ENCODE results near the gene NEO1. TPM values are rescaled to one million over a fixed set of nuclear protein-coding genes. Genes with fewer than 3 reads are reported as not detected.

Gene NEO1
- total RNA-seq, 1 donor from 2014 or later, result 30.3 TPM

DNA sequence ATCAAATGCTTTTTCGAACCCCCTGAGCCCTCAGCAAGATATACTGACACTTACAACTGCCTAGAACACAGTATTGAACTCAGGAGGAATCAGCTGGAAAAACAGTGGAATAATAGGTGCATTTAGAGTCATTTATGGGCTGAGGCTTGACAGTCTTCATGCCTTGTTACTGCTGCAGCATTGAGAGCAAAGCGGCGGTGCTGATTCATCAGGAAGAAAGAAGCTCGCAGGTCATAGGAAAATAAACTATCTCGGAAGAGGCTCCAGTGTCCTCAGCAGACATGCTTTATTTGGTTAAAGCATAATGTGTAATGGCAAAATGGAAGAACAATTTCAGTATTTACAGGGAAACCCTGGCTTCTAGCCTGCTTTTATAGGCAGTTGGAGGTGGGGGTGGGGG is 30.1 kb upstream of the NEO1 start:
- TF ChIP-seq, protein P1, sequence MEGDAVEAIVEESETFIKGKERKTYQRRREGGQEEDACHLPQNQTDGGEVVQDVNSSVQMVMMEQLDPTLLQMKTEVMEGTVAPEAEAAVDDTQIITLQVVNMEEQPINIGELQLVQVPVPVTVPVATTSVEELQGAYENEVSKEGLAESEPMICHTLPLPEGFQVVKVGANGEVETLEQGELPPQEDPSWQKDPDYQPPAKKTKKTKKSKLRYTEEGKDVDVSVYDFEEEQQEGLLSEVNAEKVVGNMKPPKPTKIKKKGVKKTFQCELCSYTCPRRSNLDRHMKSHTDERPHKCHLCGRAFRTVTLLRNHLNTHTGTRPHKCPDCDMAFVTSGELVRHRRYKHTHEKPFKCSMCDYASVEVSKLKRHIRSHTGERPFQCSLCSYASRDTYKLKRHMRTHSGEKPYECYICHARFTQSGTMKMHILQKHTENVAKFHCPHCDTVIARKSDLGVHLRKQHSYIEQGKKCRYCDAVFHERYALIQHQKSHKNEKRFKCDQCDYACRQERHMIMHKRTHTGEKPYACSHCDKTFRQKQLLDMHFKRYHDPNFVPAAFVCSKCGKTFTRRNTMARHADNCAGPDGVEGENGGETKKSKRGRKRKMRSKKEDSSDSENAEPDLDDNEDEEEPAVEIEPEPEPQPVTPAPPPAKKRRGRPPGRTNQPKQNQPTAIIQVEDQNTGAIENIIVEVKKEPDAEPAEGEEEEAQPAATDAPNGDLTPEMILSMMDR (IDR thresholded peaks at IDR 0.05; ENCODE audit: insufficient read depth, low read depth, low read length), result no peak
- no peak for TF ChIP-seq EZH2 (IDR thresholded peaks at IDR 0.05; ENCODE audit: insufficient read depth, low read length)
- H3K79me2 ChIP-seq (ENCODE audit: insufficient read depth, low read length), result no peaks in the 10 kb centered on the region
- Mint-ChIP-seq H3K4me3 (ENCODE audit: unreplicated experiment) (no peak overlapping the region), H3K9me3 (ENCODE audit: unreplicated experiment) (no peaks in the 10 kb centered on the region), H3K27ac (ENCODE audit: unreplicated experiment) (peak overlapping the region; percentile 10), H3K27me3 (ENCODE audit: low read depth, unreplicated experiment) (peaks cover 7% of the 10 kb centered on the region), H3K4me1 (ENCODE audit: low read depth, unreplicated experiment) (peaks cover 18% of the 10 kb centered on the region), H3K36me3 (ENCODE audit: low read depth, unreplicated experiment) (no peaks in the 10 kb centered on the region)
- no peak overlapping the region for H3K9ac ChIP-seq (ENCODE audit: low read length)
- peak overlapping the region; percentile 47 for H3K4me2 ChIP-seq (ENCODE audit: low read length)
- H3K27ac ChIP-seq (ENCODE audit: low read depth, low read length), result no peak overlapping the region
- no peak for FAIRE-seq
- no peak overlapping the region for H2AFZ ChIP-seq (ENCODE audit: low read depth, low read length)
- peaks cover 4% of the 10 kb centered on the region for H3K4me1 ChIP-seq (ENCODE audit: insufficient read depth, low read length)
- H3K36me3 ChIP-seq (ENCODE audit: insufficient read depth, low read length), result no peaks in the 10 kb centered on the region
- no peak overlapping the region for H3K4me3 ChIP-seq (ENCODE audit: insufficient read depth, low read depth, low read length)
- no peaks in the 10 kb centered on the region for H3K9me3 ChIP-seq (ENCODE audit: insufficient read depth, low read depth, low read length)
- H3K27me3 ChIP-seq (ENCODE audit: insufficient read depth, low read length), result no peaks in the 10 kb centered on the region
- DNase-seq (ENCODE audit: low read depth), result peak; percentile 14
- H4K20me1 ChIP-seq (ENCODE audit: insufficient read depth, low read length), result no peaks in the 10 kb centered on the region

DNA sequence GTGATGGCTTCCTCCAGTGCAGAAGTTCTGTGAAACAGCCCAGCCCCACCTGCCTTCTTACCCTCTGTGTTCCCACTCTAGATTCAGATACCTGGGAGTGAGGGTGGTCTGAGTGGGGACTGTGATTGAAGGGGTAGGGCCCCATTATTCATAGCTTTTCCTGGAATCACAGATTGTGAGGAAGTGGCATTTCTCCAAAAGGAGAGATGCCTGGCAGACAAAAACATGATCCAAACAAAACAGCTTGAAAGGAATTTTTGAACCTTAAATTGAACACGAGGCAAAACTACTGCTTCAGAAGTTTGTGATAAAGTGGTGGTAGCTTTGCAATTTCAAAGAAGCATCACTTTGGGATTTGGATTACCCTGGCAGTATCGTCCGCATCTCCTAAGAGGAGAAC is 29.2 kb upstream of the NEO1 start:
- no peak overlapping the region for H2AFZ ChIP-seq (ENCODE audit: low read depth, low read length)
- FAIRE-seq (no peak), DNase-seq (ENCODE audit: low read depth) (no peak)
- Mint-ChIP-seq H3K27ac (ENCODE audit: unreplicated experiment) (no peak overlapping the region), H3K27me3 (ENCODE audit: low read depth, unreplicated experiment) (peaks cover 7% of the 10 kb centered on the region), H3K9me3 (ENCODE audit: unreplicated experiment) (no peaks in the 10 kb centered on the region), H3K4me1 (ENCODE audit: low read depth, unreplicated experiment) (peaks cover 18% of the 10 kb centered on the region), H3K36me3 (ENCODE audit: low read depth, unreplicated experiment) (no peaks in the 10 kb centered on the region), H3K4me3 (ENCODE audit: unreplicated experiment) (no peak overlapping the region)
- no peaks in the 10 kb centered on the region for H3K9me3 ChIP-seq (ENCODE audit: insufficient read depth, low read depth, low read length)
- peaks cover 4% of the 10 kb centered on the region for H3K4me1 ChIP-seq (ENCODE audit: insufficient read depth, low read length)
- no peak for TF ChIP-seq EZH2 (IDR thresholded peaks at IDR 0.05; ENCODE audit: insufficient read depth, low read length)
- TF ChIP-seq, protein P1 (IDR thresholded peaks at IDR 0.05; ENCODE audit: insufficient read depth, low read depth, low read length), result no peak
- H3K27me3 ChIP-seq (ENCODE audit: insufficient read depth, low read length), result no peaks in the 10 kb centered on the region
- no peaks in the 10 kb centered on the region for H3K79me2 ChIP-seq (ENCODE audit: insufficient read depth, low read length)
- no peak overlapping the region for H3K4me3 ChIP-seq (ENCODE audit: insufficient read depth, low read depth, low read length)
- no peak overlapping the region for H3K4me2 ChIP-seq (ENCODE audit: low read length)
- no peaks in the 10 kb centered on the region for H3K36me3 ChIP-seq (ENCODE audit: insufficient read depth, low read length)
- H3K27ac ChIP-seq (ENCODE audit: low read depth, low read length), result no peak overlapping the region
- H4K20me1 ChIP-seq (ENCODE audit: insufficient read depth, low read length), result no peaks in the 10 kb centered on the region
- no peak overlapping the region for H3K9ac ChIP-seq (ENCODE audit: low read length)

DNA sequence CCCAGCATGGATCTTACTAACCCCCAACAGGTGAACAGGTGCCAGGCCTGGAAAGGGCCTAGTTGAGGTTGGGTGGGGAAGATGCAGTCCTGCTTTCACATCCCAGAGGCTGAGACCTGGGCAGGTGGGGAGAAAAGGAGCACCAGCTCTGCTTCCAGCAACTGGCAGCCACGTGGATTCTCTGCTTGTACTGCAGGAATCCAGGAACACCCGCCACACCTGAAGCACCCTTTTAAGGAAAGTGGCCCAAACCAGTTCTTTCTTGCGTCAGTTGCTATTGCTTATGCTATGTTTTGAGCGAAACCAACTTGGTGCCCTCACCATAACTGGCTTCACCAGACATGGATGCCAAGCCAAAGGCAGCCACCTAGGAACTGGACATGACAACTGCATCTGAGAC is 28.1 kb upstream of the NEO1 start:
- Mint-ChIP-seq H3K27me3 (ENCODE audit: low read depth, unreplicated experiment) (peaks cover 7% of the 10 kb centered on the region), H3K27ac (ENCODE audit: unreplicated experiment) (no peak overlapping the region), H3K9me3 (ENCODE audit: unreplicated experiment) (no peaks in the 10 kb centered on the region), H3K4me1 (ENCODE audit: low read depth, unreplicated experiment) (peaks cover 20% of the 10 kb centered on the region), H3K36me3 (ENCODE audit: low read depth, unreplicated experiment) (no peaks in the 10 kb centered on the region), H3K4me3 (ENCODE audit: unreplicated experiment) (no peak overlapping the region)
- H3K36me3 ChIP-seq (ENCODE audit: insufficient read depth, low read length), result no peaks in the 10 kb centered on the region
- no peaks in the 10 kb centered on the region for H3K9me3 ChIP-seq (ENCODE audit: insufficient read depth, low read depth, low read length)
- no peaks in the 10 kb centered on the region for H4K20me1 ChIP-seq (ENCODE audit: insufficient read depth, low read length)
- peaks cover 4% of the 10 kb centered on the region for H3K4me1 ChIP-seq (ENCODE audit: insufficient read depth, low read length)
- no peak for TF ChIP-seq EZH2 (IDR thresholded peaks at IDR 0.05; ENCODE audit: insufficient read depth, low read length)
- TF ChIP-seq, protein P1 (IDR thresholded peaks at IDR 0.05; ENCODE audit: insufficient read depth, low read depth, low read length), result no peak
- no peak overlapping the region for H3K27ac ChIP-seq (ENCODE audit: low read depth, low read length)
- H3K27me3 ChIP-seq (ENCODE audit: insufficient read depth, low read length), result no peaks in the 10 kb centered on the region
- DNase-seq (ENCODE audit: low read depth) (no peak), FAIRE-seq (no peak)
- no peak overlapping the region for H3K4me3 ChIP-seq (ENCODE audit: insufficient read depth, low read depth, low read length)
- no peak overlapping the region for H2AFZ ChIP-seq (ENCODE audit: low read depth, low read length)
- no peaks in the 10 kb centered on the region for H3K79me2 ChIP-seq (ENCODE audit: insufficient read depth, low read length)
- H3K4me2 ChIP-seq (ENCODE audit: low read length), result no peak overlapping the region
- no peak overlapping the region for H3K9ac ChIP-seq (ENCODE audit: low read length)
